Omental fat pad (tissue), 4 donors: ENCODE data around the gene OR2AJ1. TPM values are rescaled to one million over a fixed set of nuclear protein-coding genes. Genes with fewer than 3 reads are reported as not detected.

Experiments used
- ATAC-seq: fragments of 150-250 bp; one replicate; pipeline ENCODE4 v1.9.1; 2016; ENCODE audit warnings: mild to moderate bottlenecking, moderate library complexity; ENCODE audit not compliant: low FRiP score
- DNase-seq: peaks from one replicate; pipeline ENCODE4 v3.0.0-alpha.2; 2019; ENCODE audit warnings: low spot score
- total RNA-seq, 4 donors: library from RNA; depleted of rRNA; stranded (reverse); fragments of >200 nt; gene quantifications; one replicate each; pipeline ENCODE4 v1.1.0, GENCODE V29; 2016
- TF ChIP-seq, protein P1 (sequence below), 3 donors: fragments of 450-650 bp; IDR thresholded peaks; one replicate each; pipeline ENCODE4 v1.5.1; 2016 to 2017; ENCODE audit warnings: antibody characterized with exemption in 3 of 3, mild to moderate bottlenecking in 3 of 3, moderate library complexity in 2 of 3

The OR2AJ1 gene
- total RNA-seq, 4 donors from 2014 or later, result not detected

DNA sequence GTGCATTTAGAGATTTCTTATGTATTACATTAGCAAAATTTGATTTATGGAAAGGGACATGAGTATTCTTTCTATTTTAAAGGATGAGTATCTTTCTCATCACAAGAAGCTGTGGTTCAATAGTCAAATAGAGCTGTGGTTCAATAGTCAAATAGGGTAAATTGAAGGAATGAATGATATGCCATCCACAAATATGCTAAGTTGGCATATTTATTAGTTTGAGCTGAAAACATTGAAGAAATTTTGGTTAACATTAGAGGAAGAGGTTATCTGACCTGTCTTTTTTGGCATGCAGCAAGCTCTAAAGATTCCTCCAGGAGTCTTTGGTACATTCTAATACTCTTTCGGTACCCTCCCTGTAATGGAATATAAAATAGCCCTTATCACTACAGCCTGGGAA is 28.7 kb downstream of the OR2AJ1 start:
- TF ChIP-seq, protein P1, sequence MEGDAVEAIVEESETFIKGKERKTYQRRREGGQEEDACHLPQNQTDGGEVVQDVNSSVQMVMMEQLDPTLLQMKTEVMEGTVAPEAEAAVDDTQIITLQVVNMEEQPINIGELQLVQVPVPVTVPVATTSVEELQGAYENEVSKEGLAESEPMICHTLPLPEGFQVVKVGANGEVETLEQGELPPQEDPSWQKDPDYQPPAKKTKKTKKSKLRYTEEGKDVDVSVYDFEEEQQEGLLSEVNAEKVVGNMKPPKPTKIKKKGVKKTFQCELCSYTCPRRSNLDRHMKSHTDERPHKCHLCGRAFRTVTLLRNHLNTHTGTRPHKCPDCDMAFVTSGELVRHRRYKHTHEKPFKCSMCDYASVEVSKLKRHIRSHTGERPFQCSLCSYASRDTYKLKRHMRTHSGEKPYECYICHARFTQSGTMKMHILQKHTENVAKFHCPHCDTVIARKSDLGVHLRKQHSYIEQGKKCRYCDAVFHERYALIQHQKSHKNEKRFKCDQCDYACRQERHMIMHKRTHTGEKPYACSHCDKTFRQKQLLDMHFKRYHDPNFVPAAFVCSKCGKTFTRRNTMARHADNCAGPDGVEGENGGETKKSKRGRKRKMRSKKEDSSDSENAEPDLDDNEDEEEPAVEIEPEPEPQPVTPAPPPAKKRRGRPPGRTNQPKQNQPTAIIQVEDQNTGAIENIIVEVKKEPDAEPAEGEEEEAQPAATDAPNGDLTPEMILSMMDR (IDR thresholded peaks at IDR 0.05), result no peak
- ATAC-seq (no peak), DNase-seq (no peak)

DNA sequence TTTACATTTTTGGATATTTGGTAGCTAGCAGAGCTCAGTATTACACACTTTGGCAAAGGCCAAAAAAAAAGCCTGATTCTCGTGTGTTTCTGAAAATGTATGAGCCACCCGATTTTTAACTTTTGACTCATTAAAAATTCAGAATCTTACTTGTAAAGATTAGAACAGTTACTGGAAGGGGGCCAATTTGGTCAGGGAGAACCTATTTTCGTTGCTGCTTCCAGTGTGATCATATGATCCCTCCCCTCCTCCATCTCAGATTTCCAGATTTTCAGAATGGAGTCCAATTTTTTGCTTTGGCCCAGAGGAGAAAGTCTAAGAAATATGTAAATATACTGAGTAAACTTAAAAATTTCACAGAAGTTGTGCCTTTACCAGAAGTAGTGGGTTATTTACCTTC is 37.1 kb downstream of the OR2AJ1 start:
- no peak for ATAC-seq
- TF ChIP-seq, protein P1 (IDR thresholded peaks at IDR 0.05), result no peak
- no peak for DNase-seq

DNA sequence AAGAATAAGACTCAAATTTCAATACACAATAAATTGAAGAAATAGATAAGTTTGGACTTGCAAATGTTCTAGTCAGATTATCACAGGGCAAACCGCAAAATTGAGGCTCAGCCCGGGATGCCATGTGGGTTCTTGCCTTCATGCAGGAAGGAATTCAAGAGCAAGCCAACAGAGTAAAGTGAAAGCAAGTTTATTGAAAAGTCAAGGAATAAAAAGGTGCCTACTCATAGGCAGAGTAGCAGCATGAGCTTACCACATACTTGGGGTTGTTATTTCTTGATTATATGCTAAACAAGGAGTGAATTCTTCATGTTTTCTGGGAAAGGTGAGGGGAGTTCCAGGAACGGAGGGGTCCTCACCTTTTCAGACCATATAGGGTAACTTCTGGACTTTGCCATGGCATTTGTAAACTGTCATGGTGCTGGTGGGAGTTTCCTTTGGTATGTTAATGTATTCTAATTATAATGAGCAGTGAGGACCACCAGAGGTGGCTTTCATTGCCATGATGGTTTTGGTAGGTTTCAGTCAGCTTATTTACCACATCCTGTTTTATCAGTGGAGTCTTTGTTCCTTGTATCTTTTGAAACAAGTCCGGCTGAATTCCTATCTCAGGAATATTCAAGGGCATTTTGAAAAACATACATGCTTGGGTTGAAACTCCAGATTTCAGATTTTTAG is 38.4 kb downstream of the OR2AJ1 start:
- ATAC-seq (no peak), DNase-seq (no peak)
- TF ChIP-seq, protein P1 (IDR thresholded peaks at IDR 0.05), result no peak

DNA sequence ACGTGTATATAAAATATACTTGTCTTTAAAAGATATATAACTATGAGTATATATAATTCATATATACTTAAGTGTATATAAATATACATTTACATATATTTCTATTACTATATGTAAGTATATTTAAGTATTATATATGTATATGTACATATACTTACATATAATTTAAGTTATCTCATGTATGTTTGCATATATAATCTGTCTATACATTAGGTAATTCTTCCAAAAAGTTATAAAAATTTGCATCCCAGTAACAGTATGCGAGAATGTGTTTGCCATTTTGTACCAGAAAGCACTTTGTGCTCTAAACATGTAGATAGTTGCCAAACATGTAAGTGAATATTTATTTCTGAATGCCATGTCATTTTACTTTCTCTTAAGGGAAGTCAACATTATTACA is 40.2 kb downstream of the OR2AJ1 start, which contains the start of gene OR2AK2:
TSS of gene OR2AK2 (plus strand) at position 301 of the 400 bp plus-strand sequence. CDS start 144 bp downstream, outside the sequence.
- TF ChIP-seq, protein P1 (IDR thresholded peaks at IDR 0.05), result no peak
- no peak for DNase-seq
- ATAC-seq, result no peak

DNA sequence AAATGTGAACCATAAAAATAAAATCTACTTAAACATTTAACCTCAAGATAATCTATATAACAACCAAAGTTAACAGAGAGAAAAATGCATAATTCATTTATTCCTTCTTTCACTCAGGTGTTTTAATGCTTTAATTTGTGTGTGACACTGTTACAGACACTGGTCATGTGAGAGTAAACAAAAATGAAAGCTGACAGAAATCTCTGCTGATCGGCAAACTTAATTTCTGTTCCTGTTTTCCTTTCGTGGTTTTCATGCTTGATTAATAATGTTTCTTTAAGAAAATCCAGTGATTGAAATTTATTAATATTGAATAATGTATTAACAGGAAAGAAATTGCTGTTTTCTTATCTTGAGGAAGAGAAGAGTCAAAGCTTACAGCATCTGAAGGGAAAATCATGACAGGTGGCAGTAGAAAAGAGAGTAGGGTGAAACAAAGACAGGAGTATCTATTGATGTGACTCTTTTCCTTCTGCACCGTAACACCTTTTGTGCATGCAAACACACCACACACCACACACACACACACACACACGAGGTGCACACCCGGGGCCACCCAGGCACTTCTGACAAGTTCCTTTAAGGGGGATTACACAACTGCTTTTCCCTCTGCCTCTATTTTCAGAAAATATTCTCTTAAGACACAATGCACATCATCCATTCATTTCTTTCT is 42.0 kb downstream of the OR2AJ1 start:
- DNase-seq, result no peak
- TF ChIP-seq, protein P1 (IDR thresholded peaks at IDR 0.05), result no peak
- ATAC-seq, result no peak

Other genes starting within 250 kb of the OR2AJ1 start
- not detected for gene OR13G1, start 245.2 kb upstream of the OR2AJ1 start, total RNA-seq
- not detected for gene OR6F1, start 208.2 kb upstream of the OR2AJ1 start, total RNA-seq
- under 1 TPM in 1 of 4 donors, not detected in 3; 0.82 TPM for gene OR14K1, start 186.3 kb upstream of the OR2AJ1 start, total RNA-seq
- not detected for gene OR14A2, start 176.7 kb upstream of the OR2AJ1 start, total RNA-seq
- gene OR1C1, start 164.3 kb upstream of the OR2AJ1 start, total RNA-seq, result not detected
- not detected for gene OR14A16, start 100.8 kb upstream of the OR2AJ1 start, total RNA-seq
- not detected for gene OR11L1, start 83.0 kb upstream of the OR2AJ1 start, total RNA-seq
- gene TRIM58, start 67.7 kb upstream of the OR2AJ1 start, total RNA-seq, result 1 to 10 TPM in 2 of 4 donors, under 1 TPM in 2; 0.32 to 9.5 (median 1.1) TPM
- gene OR2W3, start 29.3 kb upstream of the OR2AJ1 start, total RNA-seq, result 1 to 10 TPM in 1 of 4 donors, not detected in 3; 3.5 TPM
- gene OR2T8, start 4.6 kb upstream of the OR2AJ1 start, total RNA-seq, result not detected
- gene OR2L8, start 24.0 kb downstream of the OR2AJ1 start, total RNA-seq, result not detected
- not detected for gene OR2AK2, start 40.3 kb downstream of the OR2AJ1 start, total RNA-seq
- gene OR2L5, start 88.8 kb downstream of the OR2AJ1 start, total RNA-seq, result not detected
- gene OR2L2, start 105.2 kb downstream of the OR2AJ1 start, total RNA-seq, result under 1 TPM in 1 of 4 donors, not detected in 3; 0.19 TPM
- gene OR2L3, start 121.9 kb downstream of the OR2AJ1 start, total RNA-seq, result not detected
- not detected for gene OR2L13, start 170.3 kb downstream of the OR2AJ1 start, total RNA-seq
- not detected for gene OR2M5, start 220.3 kb downstream of the OR2AJ1 start, total RNA-seq
- gene OR2M2, start 249.9 kb downstream of the OR2AJ1 start, total RNA-seq, result not detected